GM23338 (cell line): ENCODE results near the gene NRG3. TPM values are rescaled to one million over a fixed set of nuclear protein-coding genes. Genes with fewer than 3 reads are reported as not detected.
A peak's percentile ranks its signal among the peaks of the same experiment; 100 is the strongest.

Experiments used
- ATAC-seq: fragments of 200-7000 bp; cut with Tn5 transposase; 3 replicates; pipeline ENCODE4 v1.9.1; 2020
- DNase-seq: peaks from one replicate; pipeline ENCODE4 v3.0.0-alpha.2; 2015; ENCODE audit warnings: low spot score
- H2AFZ ChIP-seq: fragments of 200-600 bp; sonication (generic); 2 replicates; pipeline ENCODE4 v1.8.0; 2016; ENCODE audit warnings: antibody characterized with exemption, mild to moderate bottlenecking, moderate library complexity
- H3F3A ChIP-seq: fragments of 200-600 bp; sonication (generic); replicated peaks from 2 replicates; pipeline ENCODE4 v1.8.0; 2017; ENCODE audit warnings: antibody characterized with exemption, mixed run types, low read depth
- H3K27ac ChIP-seq: fragments of 200-600 bp; sonication (generic); 2 replicates; pipeline ENCODE4 v1.6.1; 2016; ENCODE audit warnings: low read depth
- H3K27me3 ChIP-seq: fragments of 200-600 bp; sonication (generic); 2 replicates; pipeline ENCODE4 v1.8.0; 2016; ENCODE audit warnings: mild to moderate bottlenecking, mixed run types, moderate library complexity; ENCODE audit not compliant: insufficient read depth
- H3K36me3 ChIP-seq: fragments of 200-600 bp; sonication (generic); 2 replicates; pipeline ENCODE4 v1.8.0; 2016; ENCODE audit warnings: mild to moderate bottlenecking; ENCODE audit not compliant: insufficient read depth
- H3K4me1 ChIP-seq: fragments of 200-600 bp; sonication (generic); 2 replicates; pipeline ENCODE4 v1.8.0; 2016; ENCODE audit warnings: mild to moderate bottlenecking, moderate library complexity; ENCODE audit not compliant: insufficient read depth
- H3K4me2 ChIP-seq: fragments of 200-600 bp; sonication (generic); 2 replicates; pipeline ENCODE4 v1.7.1; 2017; ENCODE audit warnings: mixed run types
- H3K4me3 ChIP-seq: fragments of 200-600 bp; sonication (generic); 2 replicates; pipeline ENCODE4 v1.6.1; 2016; ENCODE audit warnings: mixed run types
- H3K79me2 ChIP-seq: fragments of 200-600 bp; sonication (generic); replicated peaks from 2 replicates; pipeline ENCODE4 v1.8.0; 2017; ENCODE audit warnings: mild to moderate bottlenecking; ENCODE audit not compliant: insufficient read depth
- H3K9me2 ChIP-seq: fragments of 200-600 bp; sonication (generic); 2 replicates; pipeline ENCODE4 v1.8.0; 2017; ENCODE audit not compliant: insufficient read depth
- H4K20me1 ChIP-seq: fragments of 200-600 bp; sonication (generic); replicated peaks from 2 replicates; pipeline ENCODE4 v1.8.0; 2017; ENCODE audit warnings: mild to moderate bottlenecking; ENCODE audit not compliant: insufficient read depth
- H3K27ac Mint-ChIP-seq: 2 replicates; pipeline ENCODE4 v1.8.0; 2020; ENCODE audit warnings: inconsistent platforms, mild to moderate bottlenecking, moderate library complexity, mixed read lengths
- H3K27me3 Mint-ChIP-seq: 3 replicates; pipeline ENCODE4 v1.8.0; 2022; ENCODE audit warnings: low read depth, mild to moderate bottlenecking, moderate library complexity, mixed read lengths, inconsistent platforms; ENCODE audit not compliant: insufficient read depth, poor library complexity
- H3K36me3 Mint-ChIP-seq: 3 replicates; pipeline ENCODE4 v1.8.0; 2021; ENCODE audit warnings: low read depth, mild to moderate bottlenecking, inconsistent platforms, moderate library complexity, mixed read lengths
- H3K4me1 Mint-ChIP-seq: 3 replicates; pipeline ENCODE4 v1.8.0; 2020; ENCODE audit warnings: mild to moderate bottlenecking, inconsistent platforms, mixed read lengths
- H3K4me3 Mint-ChIP-seq: 3 replicates; pipeline ENCODE4 v1.8.0; 2021; ENCODE audit warnings: moderate library complexity, mild to moderate bottlenecking, inconsistent platforms, mixed read lengths
- H3K9me3 Mint-ChIP-seq: 3 replicates; pipeline ENCODE4 v1.8.0; 2020; ENCODE audit warnings: moderate library complexity, mild to moderate bottlenecking, inconsistent platforms, mixed read lengths
- CTCF ChIP-seq, 2 experiments: fragments of 200-600 bp in 1 of 2; sonication (generic) in 1 of 2; conservative IDR thresholded peaks; 2 replicates each; pipeline versions ENCODE4 v1.5.1 to v1.6.1; 2016 to 2017; ENCODE audit warnings: antibody characterized with exemption in 2 of 2, low read depth in 2 of 2, mild to moderate bottlenecking in 2 of 2, moderate library complexity in 1 of 2
- ETS1 ChIP-seq: IDR thresholded peaks from 2 replicates; pipeline ENCODE4 v1.6.1; 2016; ENCODE audit warnings: antibody characterized with exemption
- EZH2 ChIP-seq: fragments of 200-600 bp; sonication (generic); IDR thresholded peaks from one replicate; pipeline ENCODE4 v1.8.0; 2017; ENCODE audit warnings: antibody characterized with exemption, mild to moderate bottlenecking, low read depth; ENCODE audit not compliant: unreplicated experiment
- EZH2phosphoT487 ChIP-seq: fragments of 200-600 bp; sonication (generic); IDR thresholded peaks from one replicate; pipeline ENCODE4 v1.8.1; 2018; ENCODE audit warnings: antibody characterized with exemption; ENCODE audit not compliant: unreplicated experiment
- NANOG ChIP-seq: IDR thresholded peaks from 2 replicates; pipeline ENCODE4 v1.6.1; 2016; ENCODE audit warnings: antibody characterized with exemption, borderline replicate concordance
- POLR2AphosphoS5 ChIP-seq: IDR thresholded peaks from 2 replicates; pipeline ENCODE4 v1.6.1; 2016; ENCODE audit warnings: antibody characterized with exemption, low read depth
- REST ChIP-seq: IDR thresholded peaks from one replicate; pipeline ENCODE4 v1.6.1; 2018; ENCODE audit warnings: antibody characterized with exemption; ENCODE audit not compliant: unreplicated experiment
- STAT1 ChIP-seq: IDR thresholded peaks from one replicate; pipeline ENCODE4 v1.6.1; 2016; ENCODE audit warnings: antibody characterized with exemption; ENCODE audit not compliant: unreplicated experiment
- ZNF114 ChIP-seq: fragments of 250-450 bp; sonication (Bioruptor Pico); IDR thresholded peaks from 2 replicates; pipeline ENCODE4 v1.5.0; 2020; ENCODE audit warnings: mild to moderate bottlenecking, moderate library complexity
- ZNF331 ChIP-seq: fragments of 250-450 bp; sonication (Bioruptor Pico); IDR thresholded peaks from 2 replicates; pipeline ENCODE4 v1.5.0; 2020; ENCODE audit warnings: low read depth, mild to moderate bottlenecking, moderate library complexity
- ZNF462 ChIP-seq: fragments of 250-450 bp; sonication (Bioruptor Pico); IDR thresholded peaks from 2 replicates; pipeline ENCODE4 v1.5.0; 2020; ENCODE audit warnings: mild to moderate bottlenecking, moderate library complexity
- polyA plus RNA-seq: library from polyadenylated mRNA; unstranded; fragments of >200 nt; fragmentation: Nextera tagmentation; extraction: Ambion mirVana; gene quantifications from 2 replicates; pipeline ENCODE4 v1.2.1, GENCODE V29; 2016
- total RNA-seq: library from RNA; depleted of rRNA; stranded (reverse); fragments of >200 nt; shearing (Covaris generic); gene quantifications from 2 replicates; pipeline ENCODE4 v1.2.3, GENCODE V29; 2014

NRG3 gene
- total and polyA plus RNA-seq, 2 experiments from 2014 or later = 1.9 to 3.9 TPM

GRCh38 chr10:81873231-81873931 is 1.6 kb upstream of the NRG3 start:
- no peaks in the 10 kb centered on the region for H3K9me2 ChIP-seq
- H3K4me3 ChIP-seq = peak overlapping the region; percentile 77
- H3K27me3 Mint-ChIP-seq = peaks cover 23% of the 10 kb centered on the region
- no peak for TF ChIP-seq ZNF462 (CRISPR knock-in tag)
- no peak for TF ChIP-seq EZH2
- no peak for TF ChIP-seq REST
- TF ChIP-seq ZNF114 (CRISPR knock-in tag) = no peak
- TF ChIP-seq NANOG = no peak
- no peak for TF ChIP-seq ZNF331
- no peak for TF ChIP-seq EZH2phosphoT487
- TF ChIP-seq ETS1 = no peak
- TF ChIP-seq CTCF (conservative IDR thresholded peaks at IDR 0.05; ENCODE audit: low read depth in 2 of 2) = no peak
- TF ChIP-seq POLR2AphosphoS5 = no peak
- TF ChIP-seq STAT1 = no peak
- H3K4me2 ChIP-seq = peak overlapping the region; percentile 86
- DNase-seq (no peak), ATAC-seq (no peak)
- H4K20me1 ChIP-seq = no peaks in the 10 kb centered on the region
- H2AFZ ChIP-seq = no peak overlapping the region; the same call in 1 of the 2 replicates
- H3K27ac ChIP-seq = no peak overlapping the region
- no peaks in the 10 kb centered on the region for H3K36me3 ChIP-seq
- peaks cover 24% of the 10 kb centered on the region for H3K4me1 ChIP-seq
- H3K36me3 Mint-ChIP-seq = peaks cover 3% of the 10 kb centered on the region; the same call in 1 of the 3 replicates
- peaks cover 3% of the 10 kb centered on the region; the same call in 1 of the 3 replicates for H3K9me3 Mint-ChIP-seq
- peaks cover 11% of the 10 kb centered on the region; the same call in 1 of the 2 replicates for H3K79me2 ChIP-seq
- no peak overlapping the region for H3K27ac Mint-ChIP-seq
- H3K4me1 Mint-ChIP-seq = peaks cover 31% of the 10 kb centered on the region
- H3F3A ChIP-seq = 0 out of 2 replicates have a peak, but pooled peaks cover 4% of the 10 kb centered on the region
- peak overlapping the region; percentile 73 for H3K4me3 Mint-ChIP-seq
- H3K27me3 ChIP-seq = peaks cover 57% of the 10 kb centered on the region
